HEK293 (cell line): ENCODE results near the gene DDX46.
A peak's percentile ranks its signal among the peaks of the same experiment; 100 is the strongest.

ENCODE experiments used
- ATF2 ChIP-seq: fragments of 450-650 bp; formaldehyde crosslinking; IDR thresholded peaks from 2 replicates; pipeline ENCODE4 v1.5.1; 2016; ENCODE audit warnings: missing biosample characterization, missing genetic modification characterization, low read depth
- CTCF ChIP-seq: fragments of 450-650 bp; formaldehyde crosslinking; IDR thresholded peaks from 2 replicates; pipeline ENCODE4 v1.5.1; 2016; ENCODE audit warnings: missing biosample characterization, missing genetic modification characterization
- GFI1B ChIP-seq: fragments of 450-650 bp; formaldehyde crosslinking; IDR thresholded peaks from 2 replicates; pipeline ENCODE4 v1.5.1; 2016; ENCODE audit warnings: missing biosample characterization, missing genetic modification characterization
- PATZ1 ChIP-seq: fragments of 450-650 bp; formaldehyde crosslinking; IDR thresholded peaks from 2 replicates; pipeline ENCODE4 v1.5.1; 2016; ENCODE audit warnings: missing biosample characterization, missing genetic modification characterization
- PRDM2 ChIP-seq: fragments of 450-650 bp; formaldehyde crosslinking; IDR thresholded peaks from 2 replicates; pipeline ENCODE4 v1.5.1; 2016; ENCODE audit warnings: missing biosample characterization, missing genetic modification characterization, borderline replicate concordance
- SCRT1 ChIP-seq: fragments of 450-650 bp; formaldehyde crosslinking; IDR thresholded peaks from 2 replicates; pipeline ENCODE4 v1.5.1; 2016; ENCODE audit warnings: missing biosample characterization, missing genetic modification characterization, borderline replicate concordance
- ZFP37 ChIP-seq: fragments of 450-650 bp; formaldehyde crosslinking; IDR thresholded peaks from 2 replicates; pipeline ENCODE4 v1.5.1; 2016; ENCODE audit warnings: missing biosample characterization, missing genetic modification characterization
- ZNF138 ChIP-seq: fragments of 450-650 bp; formaldehyde crosslinking; IDR thresholded peaks from 2 replicates; pipeline ENCODE4 v1.5.1; 2016; ENCODE audit warnings: missing biosample characterization, missing genetic modification characterization, borderline replicate concordance
- ZNF16 ChIP-seq: fragments of 450-650 bp; formaldehyde crosslinking; IDR thresholded peaks from 2 replicates; pipeline ENCODE4 v1.5.1; 2016; ENCODE audit warnings: low read depth, missing biosample characterization, missing genetic modification characterization
- ZNF280D ChIP-seq: fragments of 450-650 bp; formaldehyde crosslinking; IDR thresholded peaks from 2 replicates; pipeline ENCODE4 v1.5.1; 2016; ENCODE audit warnings: missing biosample characterization, missing genetic modification characterization
- ZNF354C ChIP-seq: fragments of 450-650 bp; formaldehyde crosslinking; IDR thresholded peaks from 2 replicates; pipeline ENCODE4 v1.5.1; 2016; ENCODE audit warnings: missing biosample characterization, missing genetic modification characterization, low read depth, borderline replicate concordance
- ZNF362 ChIP-seq: fragments of 450-650 bp; formaldehyde crosslinking; IDR thresholded peaks from 2 replicates; pipeline ENCODE4 v1.5.1; 2016; ENCODE audit warnings: missing biosample characterization, missing genetic modification characterization
- ZNF366 ChIP-seq: fragments of 450-650 bp; formaldehyde crosslinking; conservative IDR thresholded peaks from 2 replicates; pipeline ENCODE4 v1.5.1; 2016; ENCODE audit warnings: missing biosample characterization, missing genetic modification characterization
- ZNF391 ChIP-seq: fragments of 450-650 bp; formaldehyde crosslinking; IDR thresholded peaks from 2 replicates; pipeline ENCODE4 v1.5.1; 2016; ENCODE audit warnings: low read depth, missing biosample characterization, missing genetic modification characterization, borderline replicate concordance
- ZNF423 ChIP-seq: fragments of 450-650 bp; formaldehyde crosslinking; IDR thresholded peaks from 2 replicates; pipeline ENCODE4 v1.5.1; 2016; ENCODE audit warnings: missing biosample characterization, missing genetic modification characterization
- ZNF433 ChIP-seq: fragments of 450-650 bp; formaldehyde crosslinking; IDR thresholded peaks from 2 replicates; pipeline ENCODE4 v1.5.1; 2016; ENCODE audit warnings: missing biosample characterization, missing genetic modification characterization, low read depth
- ZNF521 ChIP-seq: fragments of 450-650 bp; formaldehyde crosslinking; IDR thresholded peaks from 2 replicates; pipeline ENCODE4 v1.5.1; 2017; ENCODE audit warnings: missing biosample characterization, mild to moderate bottlenecking, missing genetic modification characterization
- ZNF529 ChIP-seq: fragments of 450-650 bp; formaldehyde crosslinking; IDR thresholded peaks from 2 replicates; pipeline ENCODE4 v1.5.1; 2017; ENCODE audit warnings: missing genetic modification characterization, missing biosample characterization; ENCODE audit not compliant: insufficient replicate concordance
- ZNF580 ChIP-seq: fragments of 450-650 bp; formaldehyde crosslinking; IDR thresholded peaks from 2 replicates; pipeline ENCODE4 v1.5.1; 2016; ENCODE audit warnings: missing biosample characterization, missing genetic modification characterization
- ZNF792 ChIP-seq: fragments of 450-650 bp; formaldehyde crosslinking; IDR thresholded peaks from 2 replicates; pipeline ENCODE4 v1.5.1; 2016; ENCODE audit warnings: missing biosample characterization, missing genetic modification characterization
- ZNF837 ChIP-seq: fragments of 450-650 bp; formaldehyde crosslinking; IDR thresholded peaks from 2 replicates; pipeline ENCODE4 v1.5.1; 2016; ENCODE audit warnings: missing biosample characterization, missing genetic modification characterization

DDX46 gene

GRCh38 chr5:134738133-134738962 lies 20.2 kb upstream of the DDX46 start, which contains the start of gene CAMLG (continued):
- no peak for TF ChIP-seq GFI1B
- TF ChIP-seq ZNF521 = no peak
- no peak for TF ChIP-seq ATF2
- peak; percentile 53; the same call in 1 of the 2 replicates for TF ChIP-seq ZNF362 (tag by site-specific recombination)
- no peak for TF ChIP-seq ZNF433 (tag by site-specific recombination)
- TF ChIP-seq ZNF792 (tag by site-specific recombination) = no peak
- TF ChIP-seq CTCF (tag by site-specific recombination) = peak; percentile 97
- no peak for TF ChIP-seq PRDM2 (tag by site-specific recombination)
- no peak for TF ChIP-seq ZNF16
- 0 out of 2 replicates have a peak, but pooled peaks have one; percentile 25 for TF ChIP-seq ZNF391 (tag by site-specific recombination)
- peak; percentile 79 for TF ChIP-seq ZNF580 (tag by site-specific recombination)
- TF ChIP-seq ZNF423 (tag by site-specific recombination) = no peak
- no peak for TF ChIP-seq ZNF354C (tag by site-specific recombination)
- TF ChIP-seq ZFP37 (tag by site-specific recombination) = 0 out of 2 replicates have a peak, but pooled peaks have one; percentile 82
- no peak for TF ChIP-seq ZNF138 (tag by site-specific recombination)
- no peak for TF ChIP-seq ZNF366
- no peak for TF ChIP-seq ZNF837 (tag by site-specific recombination)
- TF ChIP-seq ZNF529 = no peak
- peak; percentile 98 for TF ChIP-seq PATZ1 (tag by site-specific recombination)
- 0 out of 2 replicates have a peak, but pooled peaks have one; percentile 33 for TF ChIP-seq ZNF280D (tag by site-specific recombination)
- no peak for TF ChIP-seq SCRT1 (tag by site-specific recombination)
